ENCODE data around the gene PAPOLA.

The PAPOLA gene

DNA sequence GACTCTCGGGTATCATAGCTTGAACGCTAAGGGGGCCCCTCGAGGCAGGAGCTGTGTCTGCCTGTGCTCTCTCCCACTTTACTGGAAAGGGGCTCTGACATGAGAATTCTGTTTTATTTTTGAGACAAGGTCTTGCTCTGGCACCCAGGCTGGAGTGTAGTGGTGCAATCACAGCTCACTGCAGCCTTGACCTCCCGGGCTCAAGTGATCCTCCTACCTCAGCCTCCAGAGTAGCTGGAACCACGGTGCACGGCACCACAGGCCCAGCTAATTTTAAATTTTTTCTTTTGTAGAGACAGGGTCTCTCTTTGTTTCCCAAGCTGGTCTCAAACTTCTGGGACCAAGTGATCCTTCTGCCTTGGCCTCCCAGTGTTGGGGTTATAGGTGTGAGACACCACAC is 77.7 kb downstream of the PAPOLA start:
- H3K79me2 ChIP-seq (ENCODE audit: insufficient read depth, low read length), result no peaks in the 10 kb centered on the region
- H3F3A ChIP-seq (ENCODE audit: insufficient read depth), result 0 out of 2 replicates have a peak, but pooled peaks cover 4% of the 10 kb centered on the region
- H3K4me3 ChIP-seq (ENCODE audit: insufficient read depth, low read length, poor library complexity, severe bottlenecking), result no peak overlapping the region
- no peaks in the 10 kb centered on the region for H4K20me1 ChIP-seq (ENCODE audit: low read depth, low read length)
- H2AFZ ChIP-seq (ENCODE audit: low read depth, low read length, severe bottlenecking), result no peak overlapping the region
- no peak overlapping the region for H3K4me2 ChIP-seq (ENCODE audit: low read depth, low read length, poor library complexity, severe bottlenecking)
- no peaks in the 10 kb centered on the region for H3K36me3 ChIP-seq (ENCODE audit: low read length)
- H3K9me2 ChIP-seq (replicated peaks; ENCODE audit: insufficient read depth, low read length), result no peaks in the 10 kb centered on the region
- H3K9me3 ChIP-seq (ENCODE audit: insufficient read depth, low read length), result no peaks in the 10 kb centered on the region
- H3K27ac ChIP-seq (ENCODE audit: low read depth, low read length), result no peak overlapping the region
- H3K27me3 ChIP-seq (ENCODE audit: low read length), result no peaks in the 10 kb centered on the region
- TF ChIP-seq, protein P1, sequence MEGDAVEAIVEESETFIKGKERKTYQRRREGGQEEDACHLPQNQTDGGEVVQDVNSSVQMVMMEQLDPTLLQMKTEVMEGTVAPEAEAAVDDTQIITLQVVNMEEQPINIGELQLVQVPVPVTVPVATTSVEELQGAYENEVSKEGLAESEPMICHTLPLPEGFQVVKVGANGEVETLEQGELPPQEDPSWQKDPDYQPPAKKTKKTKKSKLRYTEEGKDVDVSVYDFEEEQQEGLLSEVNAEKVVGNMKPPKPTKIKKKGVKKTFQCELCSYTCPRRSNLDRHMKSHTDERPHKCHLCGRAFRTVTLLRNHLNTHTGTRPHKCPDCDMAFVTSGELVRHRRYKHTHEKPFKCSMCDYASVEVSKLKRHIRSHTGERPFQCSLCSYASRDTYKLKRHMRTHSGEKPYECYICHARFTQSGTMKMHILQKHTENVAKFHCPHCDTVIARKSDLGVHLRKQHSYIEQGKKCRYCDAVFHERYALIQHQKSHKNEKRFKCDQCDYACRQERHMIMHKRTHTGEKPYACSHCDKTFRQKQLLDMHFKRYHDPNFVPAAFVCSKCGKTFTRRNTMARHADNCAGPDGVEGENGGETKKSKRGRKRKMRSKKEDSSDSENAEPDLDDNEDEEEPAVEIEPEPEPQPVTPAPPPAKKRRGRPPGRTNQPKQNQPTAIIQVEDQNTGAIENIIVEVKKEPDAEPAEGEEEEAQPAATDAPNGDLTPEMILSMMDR (IDR thresholded peaks at IDR 0.05; ENCODE audit: insufficient read depth, low read length, poor library complexity, severe bottlenecking), result no peak
- TF ChIP-seq EZH2phosphoT487 (conservative IDR thresholded peaks at IDR 0.05; ENCODE audit: low read length), result no peak
- H3K9ac ChIP-seq (ENCODE audit: low read length), result no peak overlapping the region

DNA sequence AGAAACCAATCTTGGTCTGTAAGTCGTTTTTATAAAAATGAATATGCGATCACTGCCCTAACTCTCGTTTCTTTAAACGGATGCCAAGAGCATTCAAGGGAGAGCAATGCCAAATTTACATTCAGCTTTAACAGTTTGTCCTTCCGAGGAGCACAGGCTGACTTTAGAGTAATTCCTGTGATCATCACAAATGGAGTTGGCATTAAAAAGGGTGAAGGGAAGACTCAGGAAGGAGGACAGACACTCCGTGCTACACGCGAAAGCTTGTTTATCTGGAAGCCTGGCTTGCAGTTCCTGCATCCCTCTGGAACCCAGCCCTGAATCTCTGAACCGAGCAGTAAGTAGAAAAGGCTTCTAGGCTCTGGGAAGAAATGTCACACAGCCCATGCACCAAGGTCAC is 78.4 kb downstream of the PAPOLA start:
- H3K9ac ChIP-seq (ENCODE audit: low read length), result no peak overlapping the region
- no peaks in the 10 kb centered on the region for H3K9me3 ChIP-seq (ENCODE audit: insufficient read depth, low read length)
- no peaks in the 10 kb centered on the region for H3K79me2 ChIP-seq (ENCODE audit: insufficient read depth, low read length)
- H3K9me2 ChIP-seq (replicated peaks; ENCODE audit: insufficient read depth, low read length), result no peaks in the 10 kb centered on the region
- no peaks in the 10 kb centered on the region for H4K20me1 ChIP-seq (ENCODE audit: low read depth, low read length)
- TF ChIP-seq EZH2phosphoT487 (conservative IDR thresholded peaks at IDR 0.05; ENCODE audit: low read length), result no peak
- TF ChIP-seq, protein P1 (IDR thresholded peaks at IDR 0.05; ENCODE audit: insufficient read depth, low read length, poor library complexity, severe bottlenecking), result no peak
- no peak overlapping the region for H2AFZ ChIP-seq (ENCODE audit: low read depth, low read length, severe bottlenecking)
- H3K36me3 ChIP-seq (ENCODE audit: low read length), result no peaks in the 10 kb centered on the region
- H3K27ac ChIP-seq (ENCODE audit: low read depth, low read length), result no peak overlapping the region
- H3K27me3 ChIP-seq (ENCODE audit: low read length), result no peaks in the 10 kb centered on the region
- H3K4me2 ChIP-seq (ENCODE audit: low read depth, low read length, poor library complexity, severe bottlenecking), result no peak overlapping the region
- H3F3A ChIP-seq (ENCODE audit: insufficient read depth), result 0 out of 2 replicates have a peak, but pooled peaks cover 4% of the 10 kb centered on the region
- no peak overlapping the region for H3K4me3 ChIP-seq (ENCODE audit: insufficient read depth, low read length, poor library complexity, severe bottlenecking)

DNA sequence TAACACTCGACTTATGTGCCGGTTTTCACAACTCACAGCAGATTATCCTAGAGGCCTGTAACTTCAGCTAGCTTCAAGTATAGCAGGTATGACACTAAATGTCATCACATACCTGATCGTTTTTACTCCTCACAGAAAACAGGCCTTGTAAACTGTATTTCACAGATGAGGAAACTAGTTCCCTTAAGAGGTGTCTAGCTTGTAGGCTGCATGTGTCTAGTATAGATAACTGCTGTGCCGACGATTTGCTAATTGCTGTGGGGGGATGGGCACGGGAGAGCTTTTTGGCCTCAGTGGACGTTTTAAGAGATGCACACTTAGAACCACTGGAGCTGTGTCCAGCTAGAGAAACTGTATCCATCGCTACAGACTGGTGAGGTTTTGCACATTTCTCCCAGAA is 78.8 kb downstream of the PAPOLA start:
- no peak overlapping the region for H3K27ac ChIP-seq (ENCODE audit: low read depth, low read length)
- no peak overlapping the region for H3K4me2 ChIP-seq (ENCODE audit: low read depth, low read length, poor library complexity, severe bottlenecking)
- no peaks in the 10 kb centered on the region for H4K20me1 ChIP-seq (ENCODE audit: low read depth, low read length)
- H3K4me3 ChIP-seq (ENCODE audit: insufficient read depth, low read length, poor library complexity, severe bottlenecking), result no peak overlapping the region
- H3K79me2 ChIP-seq (ENCODE audit: insufficient read depth, low read length), result no peaks in the 10 kb centered on the region
- no peak overlapping the region for H2AFZ ChIP-seq (ENCODE audit: low read depth, low read length, severe bottlenecking)
- TF ChIP-seq EZH2phosphoT487 (conservative IDR thresholded peaks at IDR 0.05; ENCODE audit: low read length), result no peak
- TF ChIP-seq, protein P1 (IDR thresholded peaks at IDR 0.05; ENCODE audit: insufficient read depth, low read length, poor library complexity, severe bottlenecking), result no peak
- H3K9me3 ChIP-seq (ENCODE audit: insufficient read depth, low read length), result no peaks in the 10 kb centered on the region
- no peaks in the 10 kb centered on the region for H3K36me3 ChIP-seq (ENCODE audit: low read length)
- no peak overlapping the region for H3K9ac ChIP-seq (ENCODE audit: low read length)
- H3K9me2 ChIP-seq (replicated peaks; ENCODE audit: insufficient read depth, low read length), result no peaks in the 10 kb centered on the region
- H3K27me3 ChIP-seq (ENCODE audit: low read length), result no peaks in the 10 kb centered on the region
- 0 out of 2 replicates have a peak, but pooled peaks cover 4% of the 10 kb centered on the region for H3F3A ChIP-seq (ENCODE audit: insufficient read depth)
